ENCODE data around the gene IPP.

DNA sequence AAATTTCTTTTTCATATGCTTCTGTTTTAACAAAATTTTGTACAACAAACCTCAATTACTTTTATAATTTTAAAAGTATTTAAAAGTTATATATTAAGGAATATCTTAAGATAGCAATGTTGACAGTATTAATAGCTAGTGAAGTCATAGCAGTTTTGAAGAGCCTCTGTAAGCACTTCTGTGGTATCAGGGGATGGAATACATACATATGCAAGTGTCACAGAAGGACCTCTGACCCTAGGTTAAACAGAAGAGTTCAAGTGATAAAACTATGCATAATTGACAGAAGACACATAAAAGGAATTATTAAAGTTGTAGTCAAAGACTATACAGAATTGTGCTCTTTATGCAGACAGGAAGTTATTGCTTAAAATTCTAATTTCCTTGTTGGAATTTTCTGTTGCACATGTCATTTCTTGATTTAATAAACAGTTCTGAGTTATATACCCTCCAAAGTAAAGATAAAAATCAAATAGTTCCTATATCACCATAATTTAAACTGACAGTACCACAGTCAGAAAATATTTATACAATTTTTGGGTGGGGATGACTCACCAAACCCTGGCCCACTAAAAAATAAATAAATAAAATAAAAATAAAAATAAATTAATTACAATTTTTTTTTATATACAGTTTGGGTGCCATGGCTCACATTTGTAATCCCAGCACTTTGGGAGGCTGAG, 27.1 kb downstream of the IPP start:
- TF ChIP-seq POLR2A (IDR thresholded peaks at IDR 0.05) = no peak
- TF ChIP-seq, protein P1, sequence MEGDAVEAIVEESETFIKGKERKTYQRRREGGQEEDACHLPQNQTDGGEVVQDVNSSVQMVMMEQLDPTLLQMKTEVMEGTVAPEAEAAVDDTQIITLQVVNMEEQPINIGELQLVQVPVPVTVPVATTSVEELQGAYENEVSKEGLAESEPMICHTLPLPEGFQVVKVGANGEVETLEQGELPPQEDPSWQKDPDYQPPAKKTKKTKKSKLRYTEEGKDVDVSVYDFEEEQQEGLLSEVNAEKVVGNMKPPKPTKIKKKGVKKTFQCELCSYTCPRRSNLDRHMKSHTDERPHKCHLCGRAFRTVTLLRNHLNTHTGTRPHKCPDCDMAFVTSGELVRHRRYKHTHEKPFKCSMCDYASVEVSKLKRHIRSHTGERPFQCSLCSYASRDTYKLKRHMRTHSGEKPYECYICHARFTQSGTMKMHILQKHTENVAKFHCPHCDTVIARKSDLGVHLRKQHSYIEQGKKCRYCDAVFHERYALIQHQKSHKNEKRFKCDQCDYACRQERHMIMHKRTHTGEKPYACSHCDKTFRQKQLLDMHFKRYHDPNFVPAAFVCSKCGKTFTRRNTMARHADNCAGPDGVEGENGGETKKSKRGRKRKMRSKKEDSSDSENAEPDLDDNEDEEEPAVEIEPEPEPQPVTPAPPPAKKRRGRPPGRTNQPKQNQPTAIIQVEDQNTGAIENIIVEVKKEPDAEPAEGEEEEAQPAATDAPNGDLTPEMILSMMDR (IDR thresholded peaks at IDR 0.05) = no peak
